ENCODE data around the gene OPCML.

The OPCML gene

DNA sequence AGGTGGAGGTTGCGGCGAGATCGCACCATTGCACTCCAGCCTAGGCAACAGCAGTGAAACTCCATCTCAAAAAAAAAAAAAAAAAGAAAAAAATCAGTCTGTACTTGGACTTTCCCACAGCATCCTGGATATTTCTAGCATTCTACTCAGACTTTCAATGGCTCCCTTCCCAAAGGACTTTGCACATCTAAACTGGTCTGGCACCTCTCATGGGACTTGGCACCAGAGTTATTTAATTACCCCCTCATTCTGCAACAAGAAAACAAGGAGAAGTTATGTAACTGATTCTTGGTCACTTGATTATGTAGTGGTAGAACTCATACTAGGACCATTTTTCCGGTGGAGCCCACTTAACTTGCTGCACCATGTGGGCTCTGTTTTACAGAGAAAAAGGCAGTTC, 519.5 kb downstream of the OPCML start:
- Histone ChIP-seq H3K27ac (ENCODE audit: poor library complexity, severe bottlenecking) (no peak overlapping the region), H3K36me3 (ENCODE audit: low read depth) (no peaks in the 10 kb centered on the region), H3K9me3 (ENCODE audit: severe bottlenecking) (no peaks in the 10 kb centered on the region), H3K4me3 (ENCODE audit: severe bottlenecking) (no peak overlapping the region), H3K27me3 (ENCODE audit: insufficient read depth, poor library complexity, severe bottlenecking) (peaks cover 13% of the 10 kb centered on the region), H3K4me1 (ENCODE audit: insufficient read depth, poor library complexity, severe bottlenecking) (no peaks in the 10 kb centered on the region)
- ATAC-seq (ENCODE audit: low read depth): no peak
- TF ChIP-seq, protein P1, sequence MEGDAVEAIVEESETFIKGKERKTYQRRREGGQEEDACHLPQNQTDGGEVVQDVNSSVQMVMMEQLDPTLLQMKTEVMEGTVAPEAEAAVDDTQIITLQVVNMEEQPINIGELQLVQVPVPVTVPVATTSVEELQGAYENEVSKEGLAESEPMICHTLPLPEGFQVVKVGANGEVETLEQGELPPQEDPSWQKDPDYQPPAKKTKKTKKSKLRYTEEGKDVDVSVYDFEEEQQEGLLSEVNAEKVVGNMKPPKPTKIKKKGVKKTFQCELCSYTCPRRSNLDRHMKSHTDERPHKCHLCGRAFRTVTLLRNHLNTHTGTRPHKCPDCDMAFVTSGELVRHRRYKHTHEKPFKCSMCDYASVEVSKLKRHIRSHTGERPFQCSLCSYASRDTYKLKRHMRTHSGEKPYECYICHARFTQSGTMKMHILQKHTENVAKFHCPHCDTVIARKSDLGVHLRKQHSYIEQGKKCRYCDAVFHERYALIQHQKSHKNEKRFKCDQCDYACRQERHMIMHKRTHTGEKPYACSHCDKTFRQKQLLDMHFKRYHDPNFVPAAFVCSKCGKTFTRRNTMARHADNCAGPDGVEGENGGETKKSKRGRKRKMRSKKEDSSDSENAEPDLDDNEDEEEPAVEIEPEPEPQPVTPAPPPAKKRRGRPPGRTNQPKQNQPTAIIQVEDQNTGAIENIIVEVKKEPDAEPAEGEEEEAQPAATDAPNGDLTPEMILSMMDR (IDR thresholded peaks at IDR 0.05; ENCODE audit: poor library complexity, severe bottlenecking): no peak
- DNase-seq (ENCODE audit: low spot score): no peak

DNA sequence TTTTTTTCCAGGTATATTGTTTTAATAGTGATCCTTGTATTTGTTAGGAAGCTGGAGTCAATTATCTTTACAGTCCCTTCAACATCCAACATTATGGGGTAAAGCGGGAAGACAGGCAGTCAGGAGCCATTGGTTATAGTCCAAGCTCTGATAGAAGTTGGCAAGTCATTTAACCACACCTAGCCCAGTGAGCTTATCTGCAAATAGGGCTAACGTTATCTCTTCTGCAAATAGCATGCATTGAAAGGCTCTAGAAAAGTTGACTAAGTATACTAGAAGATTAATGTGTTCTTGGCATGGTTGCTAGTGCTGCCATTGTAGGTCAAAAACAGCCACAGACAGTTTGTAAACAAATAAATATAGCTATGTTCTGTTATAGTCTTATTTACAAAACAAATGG, 520.7 kb downstream of the OPCML start:
- no peak overlapping the region for H3K4me3 ChIP-seq (ENCODE audit: severe bottlenecking)
- ATAC-seq (ENCODE audit: low read depth) (no peak), DNase-seq (ENCODE audit: low spot score) (no peak)
- H3K9me3 ChIP-seq (ENCODE audit: severe bottlenecking): no peaks in the 10 kb centered on the region
- no peaks in the 10 kb centered on the region for H3K4me1 ChIP-seq (ENCODE audit: insufficient read depth, poor library complexity, severe bottlenecking)
- H3K27ac ChIP-seq (ENCODE audit: poor library complexity, severe bottlenecking): no peak overlapping the region
- TF ChIP-seq, protein P1 (IDR thresholded peaks at IDR 0.05; ENCODE audit: poor library complexity, severe bottlenecking): no peak
- H3K36me3 ChIP-seq (ENCODE audit: low read depth): no peaks in the 10 kb centered on the region
- H3K27me3 ChIP-seq (ENCODE audit: insufficient read depth, poor library complexity, severe bottlenecking): peaks cover 13% of the 10 kb centered on the region

DNA sequence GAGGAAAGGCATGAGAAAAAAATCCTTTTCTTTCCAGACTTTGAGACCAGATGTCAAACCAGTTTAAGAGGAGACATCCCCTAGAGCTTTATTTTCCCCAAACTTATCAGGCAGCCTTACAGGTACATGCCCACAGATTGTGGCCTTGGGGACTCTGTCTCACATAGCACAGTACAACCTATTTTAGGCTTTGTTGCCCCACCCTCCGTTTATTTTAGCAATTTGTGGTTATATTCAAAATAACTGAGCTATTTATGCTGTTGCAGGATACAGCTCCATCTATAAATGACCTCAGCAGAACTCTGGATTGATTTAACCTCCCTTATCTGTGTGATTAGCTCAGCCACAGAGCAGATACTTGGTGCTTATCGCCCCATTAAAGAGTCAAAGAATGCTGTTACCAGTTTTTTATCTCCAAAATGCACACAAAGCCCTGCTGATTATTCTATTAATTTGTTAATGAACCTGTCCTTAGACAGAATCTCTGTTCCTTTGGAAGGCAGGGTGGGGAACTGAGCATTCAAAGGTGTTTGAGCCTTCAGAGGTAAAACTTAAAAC, 525.2 kb downstream of the OPCML start:
- ATAC-seq (ENCODE audit: low read depth): no peak
- Histone ChIP-seq H3K4me3 (ENCODE audit: severe bottlenecking) (no peak overlapping the region), H3K9me3 (ENCODE audit: severe bottlenecking) (no peaks in the 10 kb centered on the region), H3K27me3 (ENCODE audit: insufficient read depth, poor library complexity, severe bottlenecking) (peaks cover 13% of the 10 kb centered on the region), H3K36me3 (ENCODE audit: low read depth) (no peaks in the 10 kb centered on the region), H3K27ac (ENCODE audit: poor library complexity, severe bottlenecking) (no peak overlapping the region), H3K4me1 (ENCODE audit: insufficient read depth, poor library complexity, severe bottlenecking) (no peaks in the 10 kb centered on the region)
- DNase-seq (ENCODE audit: low spot score): no peak
- TF ChIP-seq, protein P1 (IDR thresholded peaks at IDR 0.05; ENCODE audit: poor library complexity, severe bottlenecking): no peak

DNA sequence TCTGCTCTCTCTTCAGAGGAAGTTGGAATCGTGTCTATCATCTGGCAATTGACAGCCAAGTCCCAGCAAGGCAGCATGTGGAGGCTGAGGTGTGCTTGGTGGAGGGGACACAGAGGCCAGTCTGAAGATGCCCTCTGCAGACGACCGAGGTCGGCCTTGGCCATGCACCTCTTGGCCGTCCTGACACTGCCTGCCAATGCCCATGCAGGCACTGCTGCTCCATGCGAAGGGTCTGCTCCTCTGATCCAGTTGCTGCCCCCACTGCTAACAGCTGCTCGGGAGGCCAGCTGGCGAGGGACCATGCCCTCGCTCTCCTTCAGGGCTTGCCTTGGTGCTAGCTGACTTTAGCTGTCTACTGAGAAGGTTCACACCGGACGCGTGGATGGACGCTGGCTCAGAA, 527.9 kb downstream of the OPCML start:
- H3K4me1 ChIP-seq (ENCODE audit: insufficient read depth, poor library complexity, severe bottlenecking): no peaks in the 10 kb centered on the region
- TF ChIP-seq, protein P1 (IDR thresholded peaks at IDR 0.05; ENCODE audit: poor library complexity, severe bottlenecking): no peak
- no peak for ATAC-seq (ENCODE audit: low read depth)

DNA sequence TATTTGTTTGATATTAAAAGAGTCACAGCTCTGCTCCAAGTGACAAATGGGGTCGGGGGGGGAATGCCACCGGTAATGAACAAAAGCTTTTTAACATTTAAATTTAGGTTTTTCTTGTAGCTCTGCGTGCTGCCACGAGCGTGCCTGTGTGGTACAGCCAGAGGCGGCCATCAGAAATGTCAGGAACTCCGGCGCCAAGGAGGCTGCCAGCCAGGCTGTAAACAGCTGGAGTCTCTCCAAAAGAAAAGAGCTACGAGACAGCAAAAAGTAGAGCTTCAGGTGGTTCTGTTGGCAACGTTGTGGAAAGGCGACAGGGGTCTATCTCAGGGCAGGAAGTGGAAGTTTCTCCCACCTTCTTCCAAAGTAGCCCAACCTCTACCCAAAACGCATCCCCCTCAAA, 532.8 kb downstream of the OPCML start:
- TF ChIP-seq, protein P1 (IDR thresholded peaks at IDR 0.05; ENCODE audit: poor library complexity, severe bottlenecking): no peak
- H3K4me3 ChIP-seq (ENCODE audit: severe bottlenecking): no peak overlapping the region
- H3K4me1 ChIP-seq (ENCODE audit: insufficient read depth, poor library complexity, severe bottlenecking): no peaks in the 10 kb centered on the region
- H3K9me3 ChIP-seq (ENCODE audit: severe bottlenecking): no peaks in the 10 kb centered on the region
- H3K27ac ChIP-seq (ENCODE audit: poor library complexity, severe bottlenecking): no peak overlapping the region
- no peaks in the 10 kb centered on the region for H3K36me3 ChIP-seq (ENCODE audit: low read depth)
- DNase-seq (ENCODE audit: low spot score): no peak
- no peak for ATAC-seq (ENCODE audit: low read depth)
- peaks cover 10% of the 10 kb centered on the region for H3K27me3 ChIP-seq (ENCODE audit: insufficient read depth, poor library complexity, severe bottlenecking)

More for the DNA sequence above, 527.9 kb downstream of the OPCML start:
- no peak overlapping the region for H3K27ac ChIP-seq (ENCODE audit: poor library complexity, severe bottlenecking)
- H3K4me3 ChIP-seq (ENCODE audit: severe bottlenecking): no peak overlapping the region
- no peak for DNase-seq (ENCODE audit: low spot score)
- H3K36me3 ChIP-seq (ENCODE audit: low read depth): no peaks in the 10 kb centered on the region
- no peaks in the 10 kb centered on the region for H3K9me3 ChIP-seq (ENCODE audit: severe bottlenecking)
- peaks cover 6% of the 10 kb centered on the region for H3K27me3 ChIP-seq (ENCODE audit: insufficient read depth, poor library complexity, severe bottlenecking)
